OCI-LY7 (cell line): ENCODE data around the gene RRAGD. TPM values are rescaled to one million over a fixed set of nuclear protein-coding genes. Genes with fewer than 3 reads are reported as not detected.

Source experiments
- BruUV-seq: library from RNA; stranded (reverse); fragments of 400-500 nt; replicated peaks from 2 replicates; lab custom pipeline; 2021; lab: Mats Ljungman, UMichigan
- CTCF ChIA-PET: fragments of 300-600 bp; sonication (Branson Sonifier 250); formaldehyde crosslinking; loops from one replicate; lab custom pipeline; 2022; ENCODE audit warnings: antibody characterized with exemption; ENCODE audit not compliant: unreplicated experiment; lab: Charles Lee
- POLR2A ChIA-PET: fragments of 300-600 bp; sonication (Branson Sonifier 250); formaldehyde crosslinking; loops from one replicate; lab custom pipeline; 2022; ENCODE audit warnings: antibody characterized with exemption; lab: Charles Lee
- DNase-seq: peaks from one replicate; pipeline ENCODE4 v3.0.0-alpha.2; 2015; ENCODE audit warnings: low spot score
- H2AFZ ChIP-seq: fragments of 200-600 bp; sonication (generic), shearing (Covaris generic); 2 replicates; pipeline ENCODE4 v1.6.1; 2014; ENCODE audit warnings: mild to moderate bottlenecking, antibody characterized with exemption, low read length, moderate library complexity
- H3K27ac ChIP-seq: fragments of 200-600 bp; sonication (generic); 2 replicates; pipeline ENCODE4 v1.5.1; 2014; ENCODE audit warnings: mixed run types, low read depth, mild to moderate bottlenecking, moderate library complexity, low read length, inconsistent platforms; ENCODE audit not compliant: poor library complexity, severe bottlenecking
- H3K36me3 ChIP-seq: fragments of 200-600 bp; sonication (generic); 2 replicates; pipeline ENCODE4 v1.6.1; 2014; ENCODE audit warnings: mild to moderate bottlenecking, antibody characterized with exemption, low read length, moderate library complexity, mixed read lengths; ENCODE audit not compliant: insufficient read depth
- H3K4me1 ChIP-seq: fragments of 200-600 bp; sonication (generic); 2 replicates; pipeline ENCODE4 v1.5.1; 2014; ENCODE audit warnings: mild to moderate bottlenecking, low read length; ENCODE audit not compliant: insufficient read depth, poor library complexity, severe bottlenecking
- H3K4me2 ChIP-seq: fragments of 200-600 bp; sonication (generic); 2 replicates; pipeline ENCODE4 v1.6.1; 2014; ENCODE audit warnings: mild to moderate bottlenecking, low read length
- H3K4me3 ChIP-seq: fragments of 200-600 bp; sonication (generic); 2 replicates; pipeline ENCODE4 v1.5.1; 2014; ENCODE audit warnings: mild to moderate bottlenecking, low read depth, low read length; ENCODE audit not compliant: poor library complexity, severe bottlenecking
- H3K79me2 ChIP-seq: fragments of 200-600 bp; sonication (generic); 2 replicates; pipeline ENCODE4 v1.6.1; 2016; ENCODE audit warnings: low read depth, mild to moderate bottlenecking, low read length, moderate library complexity, mixed read lengths; ENCODE audit not compliant: insufficient read depth
- H3K9me2 ChIP-seq: fragments of 200-600 bp; sonication (generic); 2 replicates; pipeline ENCODE4 v1.6.1; 2016; ENCODE audit warnings: mild to moderate bottlenecking, low read length, mixed read lengths; ENCODE audit not compliant: insufficient read depth
- H3K9me3 ChIP-seq: fragments of 200-600 bp; sonication (generic); 2 replicates; pipeline ENCODE4 v1.6.1; 2014; ENCODE audit warnings: mild to moderate bottlenecking, mixed run types, low read length, mixed read lengths
- H4K20me1 ChIP-seq: fragments of 200-600 bp; sonication (generic); 2 replicates; pipeline ENCODE4 v1.6.1; 2014; ENCODE audit warnings: mild to moderate bottlenecking, antibody characterized with exemption, low read length, moderate library complexity, mixed read lengths; ENCODE audit not compliant: insufficient read depth
- EZH2phosphoT487 ChIP-seq: fragments of 200-600 bp; sonication (generic); IDR thresholded peaks from 2 replicates; pipeline ENCODE4 v1.6.1; 2018; ENCODE audit warnings: low read depth, borderline replicate concordance, mild to moderate bottlenecking, mixed run types, antibody characterized with exemption, low read length, moderate library complexity, mixed read lengths
- intact Hi-C: fragments of 100-400 bp; cut with micrococcal nuclease; formaldehyde crosslinking; loops from one replicate; pipeline ENCODE4 v1.10.0; 2022; ENCODE audit not compliant: unreplicated experiment
- total RNA-seq, 2 experiments: library from RNA; depleted of rRNA in 1 of 2; stranded (reverse); fragments of >200 nt in 1 of 2; shearing (Covaris generic) in 1 of 2; gene quantifications; 2 replicates each; pipeline ENCODE4 v1.2.3, GENCODE V29; 2014 to 2022
- TF ChIP-seq, protein P1 (sequence below): fragments of 200-600 bp; sonication (generic); conservative IDR thresholded peaks from 2 replicates; pipeline ENCODE4 v1.5.1; 2014; ENCODE audit warnings: mild to moderate bottlenecking, antibody characterized with exemption, low read length, moderate library complexity, mixed read lengths

The RRAGD gene
- total RNA-seq, 2 experiments from 2014 or later = 6.2 to 17.6 TPM

DNA sequence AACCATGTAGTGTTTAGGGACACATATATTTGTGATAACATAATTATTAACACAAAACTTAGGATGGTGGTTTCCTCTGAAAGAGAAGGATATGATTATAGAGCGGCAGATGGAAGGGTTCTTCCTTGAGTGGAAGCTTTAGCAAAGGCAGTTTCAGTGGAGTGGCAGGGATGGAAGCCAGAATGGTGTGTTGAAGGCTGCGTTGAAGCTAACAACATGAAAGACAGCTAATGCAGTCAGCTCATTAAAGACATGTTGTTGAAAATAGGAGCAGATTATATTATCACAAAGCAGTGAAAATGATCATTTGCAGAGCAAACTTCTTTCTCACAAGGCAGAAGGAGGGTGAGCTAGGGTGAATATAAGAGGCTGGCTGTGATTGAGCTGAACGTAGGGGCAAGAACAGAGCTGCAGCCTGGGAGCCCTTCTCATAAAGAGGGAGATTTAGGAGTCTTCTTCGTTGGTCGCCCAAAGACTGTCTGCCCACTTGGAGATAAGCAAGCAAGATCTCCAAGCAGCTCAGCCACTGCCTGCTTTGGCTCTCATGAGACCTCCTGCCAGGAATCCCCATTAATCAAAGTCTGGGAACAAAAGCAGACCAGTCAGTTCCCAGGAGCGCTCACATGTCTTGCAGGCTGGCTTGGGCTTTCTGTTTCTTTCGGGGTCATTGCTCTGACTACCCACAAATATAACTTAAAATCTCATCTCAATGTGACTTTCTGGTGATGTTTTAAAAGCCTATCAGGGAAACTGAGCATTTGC is 18.3 kb upstream of the RRAGD start:
- TF ChIP-seq EZH2phosphoT487 = no peak
- TF ChIP-seq, protein P1, sequence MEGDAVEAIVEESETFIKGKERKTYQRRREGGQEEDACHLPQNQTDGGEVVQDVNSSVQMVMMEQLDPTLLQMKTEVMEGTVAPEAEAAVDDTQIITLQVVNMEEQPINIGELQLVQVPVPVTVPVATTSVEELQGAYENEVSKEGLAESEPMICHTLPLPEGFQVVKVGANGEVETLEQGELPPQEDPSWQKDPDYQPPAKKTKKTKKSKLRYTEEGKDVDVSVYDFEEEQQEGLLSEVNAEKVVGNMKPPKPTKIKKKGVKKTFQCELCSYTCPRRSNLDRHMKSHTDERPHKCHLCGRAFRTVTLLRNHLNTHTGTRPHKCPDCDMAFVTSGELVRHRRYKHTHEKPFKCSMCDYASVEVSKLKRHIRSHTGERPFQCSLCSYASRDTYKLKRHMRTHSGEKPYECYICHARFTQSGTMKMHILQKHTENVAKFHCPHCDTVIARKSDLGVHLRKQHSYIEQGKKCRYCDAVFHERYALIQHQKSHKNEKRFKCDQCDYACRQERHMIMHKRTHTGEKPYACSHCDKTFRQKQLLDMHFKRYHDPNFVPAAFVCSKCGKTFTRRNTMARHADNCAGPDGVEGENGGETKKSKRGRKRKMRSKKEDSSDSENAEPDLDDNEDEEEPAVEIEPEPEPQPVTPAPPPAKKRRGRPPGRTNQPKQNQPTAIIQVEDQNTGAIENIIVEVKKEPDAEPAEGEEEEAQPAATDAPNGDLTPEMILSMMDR = no peak
- no peak for DNase-seq
- ChIA-PET POLR2A (interaction anchor here (0.6 to 1.3 kb wide), 2 partner anchors 12 to 394 kb away, joined by 3 to 6 read pairs; no protein-coding TSS in a partner anchor), CTCF (no interaction called here)
- no peak overlapping the region for H3K4me2 ChIP-seq
- H3K4me1 ChIP-seq = peaks cover 14% of the 10 kb centered on the region
- H3K79me2 ChIP-seq = no peaks in the 10 kb centered on the region
- no peak overlapping the region for H3K27ac ChIP-seq
- no TSS peak for BruUV-seq
- no peaks in the 10 kb centered on the region for H3K9me2 ChIP-seq
- no peak overlapping the region for H3K4me3 ChIP-seq
- intact Hi-C loops = loop anchor here (5.0 to 10.0 kb wide), 3 partner anchors 167 to 1047 kb away; no protein-coding TSS in a partner anchor
- no peak overlapping the region for H2AFZ ChIP-seq
- no peaks in the 10 kb centered on the region for H4K20me1 ChIP-seq
- H3K36me3 ChIP-seq = no peaks in the 10 kb centered on the region
- H3K9me3 ChIP-seq = no peaks in the 10 kb centered on the region

GRCh38 chr6:89416796-89417195 is 4.7 kb upstream of the RRAGD start:
- no peaks in the 10 kb centered on the region for H4K20me1 ChIP-seq
- CTCF ChIA-PET = interaction anchor here (0.6 kb wide), 1 partner anchor 42 kb away, joined by 3 read pairs; no protein-coding TSS in a partner anchor
- POLR2A ChIA-PET = interaction anchor here (0.5 to 2.8 kb wide), 5 partner anchors 12 to 471 kb away, joined by 3 to 8 read pairs (median 4); partner anchors contain the start of gene ANKRD6

More at GRCh38 chr6:89416796-89417195, 4.7 kb upstream of the RRAGD start:
- no peak for TF ChIP-seq EZH2phosphoT487
- TF ChIP-seq, protein P1 = no peak
- Histone ChIP-seq H3K36me3 (no peaks in the 10 kb centered on the region), H3K9me2 (peaks cover 3% of the 10 kb centered on the region; the same call in 1 of the 2 replicates), H3K79me2 (no peaks in the 10 kb centered on the region), H3K27ac (no peak overlapping the region), H2AFZ (no peak overlapping the region), H3K9me3 (no peaks in the 10 kb centered on the region), H3K4me3 (no peak overlapping the region), H3K4me2 (no peak overlapping the region), H3K4me1 (peaks cover 15% of the 10 kb centered on the region)
- DNase-seq = no peak
- intact Hi-C loops = no loop called here
- no TSS peak for BruUV-seq
